Umbilical cord (tissue), 2 donors: ENCODE results near the gene CSMD2. TPM values are rescaled to one million over a fixed set of nuclear protein-coding genes. Genes with fewer than 3 reads are reported as not detected.

Experiments used
- DNase-seq: peaks from one replicate; pipeline ENCODE4 v3.0.0-alpha.2; 2015; ENCODE audit warnings: low spot score
- total RNA-seq: library from RNA; depleted of rRNA; stranded (reverse); fragments of >200 nt; gene quantifications from one replicate; pipeline ENCODE4 v1.2.3, GENCODE V29; 2014; ENCODE audit warnings: low replicate concordance; ENCODE audit not compliant: insufficient read depth

Gene CSMD2
- total RNA-seq, 1 donor from 2014 or later: 10.1 TPM

DNA sequence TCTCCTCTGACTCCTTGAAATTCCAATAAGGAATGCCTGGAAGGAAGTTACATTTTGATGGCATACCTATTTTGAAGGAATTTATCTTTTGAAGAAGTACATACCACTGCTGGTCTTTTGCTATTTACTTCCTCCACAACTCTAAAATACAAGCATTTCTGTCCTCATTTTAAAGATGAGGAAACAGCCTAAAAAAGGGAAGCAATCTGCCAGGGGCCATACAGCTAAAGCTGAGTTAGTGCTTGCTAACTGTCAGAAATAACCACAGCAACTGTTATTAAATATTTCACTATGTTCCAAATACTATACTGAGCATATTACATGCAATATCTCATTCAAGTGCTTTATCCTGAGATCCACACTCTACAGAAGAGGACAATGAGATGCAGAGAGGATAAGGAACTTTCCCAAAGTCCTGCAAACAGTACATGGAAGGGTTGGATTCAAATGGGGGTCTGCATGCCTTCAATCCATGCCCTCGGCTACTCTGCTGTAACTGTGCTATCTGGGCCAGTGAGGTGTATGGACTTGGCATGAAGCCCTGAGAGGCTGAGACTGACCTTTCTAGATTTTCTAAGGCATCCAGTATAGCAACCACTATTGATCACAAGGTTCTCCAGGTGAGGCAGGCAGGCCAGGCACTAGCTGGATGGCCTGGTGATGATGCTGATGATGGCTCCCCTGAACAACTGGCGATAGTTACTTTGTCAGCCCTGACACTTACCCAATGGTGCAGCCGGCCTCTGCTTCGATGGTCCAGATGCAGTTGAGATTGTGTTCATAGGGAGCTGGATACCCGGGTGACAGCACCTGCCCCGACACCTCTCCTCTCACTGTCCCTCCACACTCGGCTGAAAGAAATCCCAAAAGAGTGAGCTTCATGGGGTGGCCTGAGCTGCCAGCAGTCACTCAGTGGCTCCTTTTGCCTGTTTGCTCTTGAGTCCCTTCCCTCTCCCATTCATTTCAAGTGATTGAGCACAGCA, 472.5 kb downstream of the CSMD2 start:
- no peak for DNase-seq

- DNase-seq: no peak
Observed at GRCh38 chr1:33687000-33687399, 478.0 kb downstream of the CSMD2 start.

GRCh38 chr1:33686551-33686950, 478.5 kb downstream of the CSMD2 start:
- DNase-seq: no peak

GRCh38 chr1:33685256-33685655, 479.8 kb downstream of the CSMD2 start:
- no peak for DNase-seq

DNA sequence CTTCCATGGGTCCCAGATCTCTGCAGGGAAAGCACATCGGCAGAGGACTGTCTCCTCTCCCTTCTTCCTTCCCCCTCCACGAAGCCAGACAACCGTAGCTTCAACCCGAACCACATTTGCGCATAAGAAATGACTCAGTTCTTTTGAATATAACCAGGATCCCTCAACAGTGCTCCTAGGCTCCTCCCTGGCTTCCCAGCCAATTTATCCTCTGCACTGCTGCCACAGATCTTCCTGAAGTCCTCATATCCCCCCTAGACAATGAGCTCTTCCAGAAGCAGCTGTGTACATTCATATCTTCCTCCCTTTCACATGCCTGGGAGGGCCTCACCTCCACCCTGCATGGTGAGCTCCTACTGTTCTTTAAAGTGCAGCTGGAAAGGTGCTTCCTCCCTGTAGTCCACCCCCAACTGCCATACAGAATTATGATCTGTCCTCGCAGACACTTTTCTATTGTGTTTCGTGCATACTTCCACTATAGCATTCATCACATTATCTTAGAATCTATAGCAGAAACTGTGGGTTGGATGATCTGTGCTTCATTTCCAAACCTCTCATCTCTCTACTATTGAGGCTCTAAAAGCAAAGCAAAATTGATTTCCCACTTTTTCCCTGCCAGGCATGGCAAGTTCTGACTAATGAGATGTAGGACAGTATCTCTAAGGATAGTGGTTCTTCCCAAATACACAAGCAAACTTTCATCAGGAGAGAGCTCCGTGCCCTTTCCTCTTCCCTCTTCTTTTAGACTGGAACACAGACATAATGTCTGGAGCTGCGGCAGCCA, 480.4 kb downstream of the CSMD2 start:
- no peak for DNase-seq

- DNase-seq: peak; percentile 3
Observed at GRCh38 chr1:33683913-33684312, 481.1 kb downstream of the CSMD2 start.

DNA sequence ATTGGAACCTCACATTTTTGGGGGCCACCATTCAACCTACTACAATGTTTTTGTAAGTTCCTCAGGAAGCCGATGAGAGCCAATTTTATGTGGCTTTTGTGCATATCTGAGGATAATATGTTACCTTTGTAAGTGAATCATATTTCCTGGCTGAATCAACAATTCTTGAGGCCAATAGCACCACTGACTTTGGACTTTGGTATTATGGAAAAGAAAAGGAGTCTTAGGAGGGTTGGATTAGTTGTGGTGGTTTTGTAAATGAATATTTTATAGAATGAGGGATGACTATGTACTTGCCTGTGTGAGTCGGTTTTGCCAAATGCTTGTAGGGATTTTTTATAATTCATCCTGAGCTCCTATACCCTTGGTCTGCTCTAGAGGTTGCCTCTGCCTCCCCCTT, 482.7 kb downstream of the CSMD2 start:
- no peak for DNase-seq

DNA sequence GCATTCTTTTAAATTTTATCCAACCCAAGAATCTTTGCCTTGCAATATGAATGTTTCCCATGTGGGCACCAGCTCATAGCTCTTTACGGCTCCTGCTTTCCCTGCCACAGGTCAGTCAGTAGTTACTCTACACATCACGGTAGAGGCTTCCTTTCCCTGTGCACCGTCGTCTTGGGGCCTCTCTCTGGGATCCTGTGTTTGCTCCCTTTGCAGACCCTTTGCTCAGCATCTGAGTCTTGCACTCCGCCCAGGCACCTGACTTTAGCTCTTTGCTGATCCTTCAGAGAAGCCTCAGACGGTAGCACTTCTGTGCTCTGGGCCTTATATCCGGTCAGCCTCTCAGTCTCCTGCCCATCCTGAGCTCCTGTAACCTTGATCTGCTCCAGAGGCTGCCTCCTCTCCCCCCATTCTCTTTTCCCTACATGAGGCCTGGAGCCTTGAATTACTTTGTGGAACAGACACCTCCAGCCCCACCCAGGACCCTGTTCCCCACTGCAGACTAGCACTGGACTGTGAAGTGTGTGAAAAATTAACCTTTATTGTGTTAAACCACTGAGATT, 484.7 kb downstream of the CSMD2 start:
- DNase-seq: no peak

- no peak for DNase-seq
Observed at GRCh38 chr1:33670567-33670966, 494.5 kb downstream of the CSMD2 start.

GRCh38 chr1:33668695-33669094, 496.3 kb downstream of the CSMD2 start:
- no peak for DNase-seq

GRCh38 chr1:33667386-33668282, 497.4 kb downstream of the CSMD2 start:
- no peak for DNase-seq

DNA sequence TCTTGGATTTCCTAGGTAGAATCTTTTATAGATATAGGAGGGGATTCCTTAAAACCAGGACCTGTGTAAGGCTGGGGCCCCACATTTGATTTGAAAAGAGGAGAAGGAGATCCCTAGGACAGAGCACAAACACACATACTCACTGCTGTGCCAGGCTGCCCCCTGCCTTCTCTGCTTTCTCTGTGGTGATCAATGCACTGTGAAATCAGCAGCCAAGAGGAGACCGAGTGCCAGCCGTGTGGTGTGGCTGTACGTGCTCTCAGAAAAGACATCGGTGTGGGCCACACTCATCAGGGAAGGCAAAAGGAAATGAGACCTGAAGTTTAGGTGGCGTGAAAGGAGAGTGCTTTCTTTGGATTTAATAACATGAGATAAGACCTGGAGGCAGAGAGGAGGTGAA, 498.4 kb downstream of the CSMD2 start:
- DNase-seq: no peak

DNA sequence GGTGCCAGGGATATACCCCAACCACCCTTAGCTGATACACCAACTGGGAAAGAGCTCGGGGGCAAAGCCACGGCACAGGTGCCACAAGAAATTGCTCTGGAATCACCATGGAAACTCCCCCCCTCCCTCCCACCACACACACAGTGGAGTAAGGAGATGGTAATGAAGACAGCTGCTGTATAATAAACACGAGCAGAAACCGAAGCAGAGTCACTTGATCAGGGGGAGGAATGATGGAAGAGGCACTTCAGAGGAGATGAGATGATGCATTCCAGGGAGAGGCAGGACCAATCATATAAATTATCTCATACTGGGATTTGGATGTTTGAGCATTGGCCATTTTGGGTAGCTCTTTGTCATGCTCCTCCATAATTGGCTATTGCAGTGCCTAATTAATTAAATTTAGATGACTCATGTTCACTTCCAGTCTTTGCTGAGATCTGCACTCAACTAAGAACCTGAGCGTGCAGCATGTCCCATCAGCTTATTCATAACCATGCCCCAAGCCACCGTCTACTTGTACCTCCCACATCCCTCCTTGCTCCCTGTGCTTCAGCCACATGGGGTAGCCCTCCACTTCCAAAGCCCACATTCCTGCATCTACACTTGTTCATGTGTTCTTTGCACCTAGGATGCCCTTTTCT, 503.1 kb downstream of the CSMD2 start:
- DNase-seq: no peak

GRCh38 chr1:33660956-33661355, 504.1 kb downstream of the CSMD2 start:
- DNase-seq: no peak

GRCh38 chr1:33660244-33660643, 504.8 kb downstream of the CSMD2 start:
- DNase-seq: peak; percentile 21

- DNase-seq: no peak
Observed at GRCh38 chr1:33659641-33660040, 505.4 kb downstream of the CSMD2 start.

- no peak for DNase-seq
Observed at GRCh38 chr1:33657833-33658232, 507.2 kb downstream of the CSMD2 start.

DNA sequence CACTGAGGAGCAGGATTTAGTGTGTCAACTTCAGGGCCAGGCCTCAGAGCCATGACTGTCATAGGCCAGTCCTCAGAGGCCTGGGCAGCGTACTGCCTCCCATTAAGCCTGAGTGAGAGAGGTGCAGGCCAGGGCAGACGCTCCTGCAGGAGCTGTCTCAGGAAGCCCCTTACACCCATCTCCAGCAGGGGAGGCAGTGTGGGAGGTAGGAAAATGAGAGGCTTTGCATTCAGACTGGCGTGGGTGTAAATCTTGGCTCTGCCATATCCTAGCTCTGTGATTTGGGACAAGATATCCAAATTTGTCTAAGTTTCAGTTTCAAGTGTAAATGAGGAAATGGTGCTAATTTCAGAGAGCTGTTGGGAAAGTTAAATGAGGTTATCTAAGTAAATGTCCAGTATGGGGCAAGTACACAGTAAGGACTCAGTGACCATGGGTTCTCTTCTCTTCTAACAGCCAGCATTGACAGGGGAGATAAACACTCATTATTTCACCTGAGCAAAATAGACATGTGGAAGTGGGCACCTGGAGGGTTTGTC, 508.5 kb downstream of the CSMD2 start:
- no peak for DNase-seq

DNA sequence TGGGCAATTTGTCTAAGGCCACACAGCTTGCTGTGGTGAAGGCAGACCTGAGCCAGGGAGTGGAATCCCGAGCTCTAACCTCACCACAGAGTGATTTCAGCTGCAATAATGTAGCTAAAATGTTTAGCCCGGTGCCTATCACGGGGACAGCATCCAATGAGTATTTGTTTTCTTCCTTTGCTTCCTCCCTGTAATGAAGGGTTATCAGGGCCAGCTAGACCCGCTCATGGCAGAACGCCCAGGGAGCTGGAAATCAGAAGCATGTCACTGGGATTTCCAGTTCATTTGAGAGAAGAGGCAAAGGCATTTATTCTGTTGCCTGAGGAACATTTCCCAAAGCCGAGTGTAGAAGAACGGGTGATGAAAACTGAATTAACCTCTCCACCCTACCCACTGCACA, 509.5 kb downstream of the CSMD2 start:
- peak; percentile 73 for DNase-seq

DNA sequence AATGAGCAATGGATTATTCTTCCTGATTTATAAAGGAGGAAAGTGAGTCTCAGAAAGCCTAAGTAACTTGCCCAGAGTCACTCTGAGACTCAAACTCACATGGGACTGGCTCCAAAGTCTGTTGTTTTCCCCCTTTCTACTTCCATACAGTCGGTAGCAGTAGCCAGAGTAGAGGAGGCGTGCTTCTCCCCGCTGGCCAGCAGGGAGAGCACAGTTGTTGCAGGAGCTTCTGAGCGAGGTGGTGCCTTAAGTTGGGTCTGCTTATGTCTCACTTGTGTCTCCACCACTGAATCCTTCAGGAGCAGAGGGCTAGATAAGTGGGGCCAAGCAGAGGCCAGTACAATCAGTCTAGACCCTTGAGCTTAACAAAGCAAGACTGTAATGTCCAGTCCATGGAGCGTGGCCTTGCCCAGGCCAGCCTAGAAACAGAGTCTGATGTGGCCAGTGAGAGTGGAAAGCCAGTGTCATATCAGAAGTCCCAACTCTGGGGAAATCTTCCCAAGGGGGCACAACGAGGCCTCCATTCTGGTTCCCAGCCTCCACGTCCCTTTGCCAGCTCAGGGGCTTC, 510.7 kb downstream of the CSMD2 start:
- peak; percentile 10 for DNase-seq
